GM12872 (cell line): ENCODE results near the gene KLHL24.

ENCODE experiments used
- TF ChIP-seq, protein P1 (sequence below): IDR thresholded peaks from 3 replicates; pipeline ENCODE4 v1.5.1; 2011; ENCODE audit warnings: low read depth, mild to moderate bottlenecking, low read length, moderate library complexity; ENCODE audit not compliant: insufficient read depth

KLHL24 gene

DNA sequence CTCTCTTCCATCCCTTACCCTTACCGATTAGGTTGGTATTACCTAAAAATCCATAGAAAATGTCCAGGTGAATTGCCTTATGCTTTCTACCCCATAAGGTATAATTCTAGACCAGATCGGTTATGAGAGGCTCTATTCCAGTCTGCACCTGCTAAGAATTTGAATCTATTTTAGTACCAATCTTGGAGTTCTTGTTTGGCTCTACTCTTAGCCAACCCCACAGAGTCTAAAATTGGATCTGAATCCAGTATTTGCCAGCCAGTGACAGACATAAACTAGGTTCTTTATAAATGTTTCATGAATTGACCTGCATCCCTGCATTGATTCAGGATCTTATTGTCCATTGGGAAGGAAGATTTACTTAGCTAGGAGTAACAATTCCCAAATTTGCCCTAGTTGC is 6.5 kb downstream of the KLHL24 start:
- TF ChIP-seq, protein P1, sequence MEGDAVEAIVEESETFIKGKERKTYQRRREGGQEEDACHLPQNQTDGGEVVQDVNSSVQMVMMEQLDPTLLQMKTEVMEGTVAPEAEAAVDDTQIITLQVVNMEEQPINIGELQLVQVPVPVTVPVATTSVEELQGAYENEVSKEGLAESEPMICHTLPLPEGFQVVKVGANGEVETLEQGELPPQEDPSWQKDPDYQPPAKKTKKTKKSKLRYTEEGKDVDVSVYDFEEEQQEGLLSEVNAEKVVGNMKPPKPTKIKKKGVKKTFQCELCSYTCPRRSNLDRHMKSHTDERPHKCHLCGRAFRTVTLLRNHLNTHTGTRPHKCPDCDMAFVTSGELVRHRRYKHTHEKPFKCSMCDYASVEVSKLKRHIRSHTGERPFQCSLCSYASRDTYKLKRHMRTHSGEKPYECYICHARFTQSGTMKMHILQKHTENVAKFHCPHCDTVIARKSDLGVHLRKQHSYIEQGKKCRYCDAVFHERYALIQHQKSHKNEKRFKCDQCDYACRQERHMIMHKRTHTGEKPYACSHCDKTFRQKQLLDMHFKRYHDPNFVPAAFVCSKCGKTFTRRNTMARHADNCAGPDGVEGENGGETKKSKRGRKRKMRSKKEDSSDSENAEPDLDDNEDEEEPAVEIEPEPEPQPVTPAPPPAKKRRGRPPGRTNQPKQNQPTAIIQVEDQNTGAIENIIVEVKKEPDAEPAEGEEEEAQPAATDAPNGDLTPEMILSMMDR, result no peak

GRCh38 chr3:183644244-183644643 is 8.8 kb downstream of the KLHL24 start:
- TF ChIP-seq, protein P1, result no peak

DNA sequence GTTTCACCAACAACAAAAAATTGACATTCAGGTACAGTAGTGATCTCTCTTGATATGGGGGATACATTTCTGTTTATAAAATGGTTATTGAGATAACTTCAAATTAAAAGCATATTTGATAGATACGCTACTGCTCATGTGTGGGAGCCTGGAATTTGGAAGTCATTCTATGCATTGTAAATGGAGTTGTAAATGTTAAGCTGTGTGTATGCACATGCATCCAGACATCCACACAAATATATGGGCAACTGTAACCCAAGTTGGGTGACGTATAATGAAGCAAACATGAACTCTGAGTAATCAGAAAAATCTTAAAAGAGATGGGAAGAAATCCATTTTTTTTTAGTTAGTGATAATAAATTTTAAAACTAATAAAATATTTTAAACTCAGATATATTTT is 9.8 kb downstream of the KLHL24 start:
- TF ChIP-seq, protein P1, result no peak

- TF ChIP-seq, protein P1, result no peak
Observed at GRCh38 chr3:183650554-183650953, 15.1 kb downstream of the KLHL24 start.

GRCh38 chr3:183653209-183654064 is 18.0 kb downstream of the KLHL24 start:
- TF ChIP-seq, protein P1, result no peak

- TF ChIP-seq, protein P1, result no peak
Observed at GRCh38 chr3:183654727-183655126, 19.3 kb downstream of the KLHL24 start.

DNA sequence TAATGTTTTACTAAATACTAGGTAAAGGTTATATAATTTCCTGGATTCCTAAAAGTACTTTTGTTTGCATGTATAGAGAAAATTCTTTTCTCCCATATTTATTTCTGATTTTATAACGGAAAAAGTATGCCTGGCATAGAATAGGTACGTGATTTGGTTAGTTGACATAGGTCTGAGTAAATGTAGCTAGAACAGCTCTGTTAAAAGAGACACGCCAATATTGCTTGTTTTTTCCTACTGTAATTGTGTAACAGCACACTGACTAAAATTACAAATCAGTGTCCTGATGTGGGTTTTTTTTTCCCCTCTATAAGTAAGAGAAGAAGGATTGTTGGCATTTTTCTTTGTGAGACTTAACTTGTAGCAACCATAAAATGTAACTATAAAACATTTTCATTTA is 26.7 kb downstream of the KLHL24 start:
- TF ChIP-seq, protein P1, result no peak
